Astrocyte (in vitro differentiated cells and primary cell): ENCODE results near the gene MPZL1.

Experiments
- CTCF ChIP-seq: IDR thresholded peaks from 2 replicates; pipeline ENCODE4 v1.5.1; 2011; ENCODE audit warnings: low read depth, mild to moderate bottlenecking, inconsistent platforms, low read length, moderate library complexity; ENCODE audit not compliant: insufficient read depth
- EZH2 ChIP-seq: IDR thresholded peaks from 2 replicates; pipeline ENCODE4 v1.6.1; 2012; ENCODE audit warnings: mild to moderate bottlenecking, low read length, inconsistent platforms; ENCODE audit not compliant: insufficient read depth

DNA sequence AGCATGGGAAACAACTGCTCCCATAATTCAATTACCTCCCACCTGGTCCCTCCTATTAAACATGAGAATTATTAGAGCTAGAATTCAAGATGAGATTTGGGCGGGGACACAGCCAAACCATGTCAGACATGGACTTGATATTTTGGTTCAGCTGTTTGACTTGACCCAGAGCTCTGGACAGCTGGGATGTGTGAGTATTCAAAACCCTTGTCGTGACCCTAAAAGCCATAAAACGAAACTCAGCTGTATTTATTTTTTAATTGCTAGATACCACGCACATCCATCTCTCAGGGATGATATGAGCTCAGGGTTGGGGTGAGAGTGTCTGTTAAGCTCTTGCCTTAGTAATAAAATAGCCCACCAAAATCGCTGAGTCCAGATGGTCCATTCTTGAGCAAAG, 46.3 kb upstream of the MPZL1 start:
- TF ChIP-seq EZH2 (no peak), CTCF (no peak)
